ENCODE results near the gene NAB2.
"Not testable (repeated sequence)": the region's sequence is repeated elsewhere in the genome, so short reads cannot be mapped to it uniquely, and the experiment has no call there.

Gene NAB2

DNA sequence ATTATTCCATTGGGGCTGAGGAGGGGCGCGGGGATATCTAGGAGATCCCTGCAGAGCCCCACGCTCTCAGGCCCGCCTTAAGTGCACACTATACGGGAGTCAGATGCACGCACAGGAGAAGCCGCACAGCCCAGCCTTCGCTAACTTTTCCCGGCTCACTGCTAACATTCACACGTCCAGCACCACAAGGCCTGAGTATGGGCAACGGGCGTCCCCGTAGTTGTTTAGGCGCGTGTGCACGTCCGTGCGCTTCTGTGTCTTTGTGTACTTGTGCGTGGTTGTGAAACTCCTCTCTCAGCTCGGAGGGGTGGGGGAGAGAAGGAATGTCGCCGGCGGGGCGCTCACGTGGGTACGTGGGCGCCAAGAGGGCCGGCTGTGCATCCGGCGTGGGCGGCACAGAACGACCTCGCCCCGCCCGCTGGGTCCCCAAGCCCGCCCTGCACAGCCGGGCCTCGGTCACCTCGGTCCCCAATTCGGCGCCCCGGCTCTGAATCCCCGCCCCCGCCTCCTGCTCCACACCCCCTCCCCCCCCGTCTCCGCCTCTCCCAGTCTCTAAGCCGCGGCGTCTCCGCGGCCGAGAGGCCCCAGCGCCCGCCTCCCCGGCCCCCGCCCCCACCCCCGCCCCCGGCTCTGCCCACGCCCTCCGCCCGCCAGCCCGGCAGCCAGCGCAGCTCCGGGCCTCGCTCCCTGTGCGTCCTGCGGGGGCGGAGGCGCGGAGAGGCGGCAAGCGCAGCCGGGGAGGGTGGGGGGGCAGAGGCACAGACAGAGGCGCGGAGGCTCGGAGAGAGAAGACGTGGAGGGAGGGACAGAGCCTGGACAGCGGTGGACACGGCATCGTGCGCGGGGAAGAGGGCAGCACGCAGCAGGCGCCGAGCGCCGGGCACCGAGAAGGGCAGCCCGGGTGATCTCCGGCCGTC is at the start of gene NAB2:
Gene NAB2, plus strand, starts transcription at position 761 of the 917 bp plus-strand sequence. CDS start 158 bp downstream, outside the sequence.
- DNase-seq (ENCODE audit: low spot score), result peak; percentile 98

GRCh38 chr12:57040211-57040610 is 48.7 kb upstream of the NAB2 start:
- no peak for DNase-seq (ENCODE audit: low spot score)

GRCh38 chr12:57040750-57041149 is 48.2 kb upstream of the NAB2 start:
- no peak for DNase-seq (ENCODE audit: low spot score)

- DNase-seq (ENCODE audit: low spot score), result no peak
Measured at GRCh38 chr12:57042695-57043094, 46.2 kb upstream of the NAB2 start.

DNA sequence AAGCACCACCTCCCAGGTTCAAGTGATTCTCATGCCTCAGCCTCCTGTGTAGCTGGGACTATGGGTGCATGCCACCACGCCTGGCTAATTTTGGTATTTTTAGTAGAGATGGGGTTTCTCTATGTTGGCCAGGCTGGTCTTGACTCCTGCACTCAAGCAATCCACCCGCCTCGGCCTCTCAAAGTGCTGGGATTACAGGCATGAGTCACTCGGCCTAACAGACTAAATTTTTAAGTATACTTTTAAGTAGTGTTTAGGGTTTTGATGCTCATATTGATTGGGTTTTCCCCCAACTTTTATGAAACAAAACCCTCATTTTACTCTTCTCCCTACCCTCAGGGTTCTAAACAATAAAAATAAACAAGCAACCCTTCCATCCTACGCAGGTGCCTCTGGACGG is 44.4 kb upstream of the NAB2 start:
- no peak for DNase-seq (ENCODE audit: low spot score)

GRCh38 chr12:57044889-57045288 is 44.0 kb upstream of the NAB2 start:
- no peak for DNase-seq (ENCODE audit: low spot score)

DNA sequence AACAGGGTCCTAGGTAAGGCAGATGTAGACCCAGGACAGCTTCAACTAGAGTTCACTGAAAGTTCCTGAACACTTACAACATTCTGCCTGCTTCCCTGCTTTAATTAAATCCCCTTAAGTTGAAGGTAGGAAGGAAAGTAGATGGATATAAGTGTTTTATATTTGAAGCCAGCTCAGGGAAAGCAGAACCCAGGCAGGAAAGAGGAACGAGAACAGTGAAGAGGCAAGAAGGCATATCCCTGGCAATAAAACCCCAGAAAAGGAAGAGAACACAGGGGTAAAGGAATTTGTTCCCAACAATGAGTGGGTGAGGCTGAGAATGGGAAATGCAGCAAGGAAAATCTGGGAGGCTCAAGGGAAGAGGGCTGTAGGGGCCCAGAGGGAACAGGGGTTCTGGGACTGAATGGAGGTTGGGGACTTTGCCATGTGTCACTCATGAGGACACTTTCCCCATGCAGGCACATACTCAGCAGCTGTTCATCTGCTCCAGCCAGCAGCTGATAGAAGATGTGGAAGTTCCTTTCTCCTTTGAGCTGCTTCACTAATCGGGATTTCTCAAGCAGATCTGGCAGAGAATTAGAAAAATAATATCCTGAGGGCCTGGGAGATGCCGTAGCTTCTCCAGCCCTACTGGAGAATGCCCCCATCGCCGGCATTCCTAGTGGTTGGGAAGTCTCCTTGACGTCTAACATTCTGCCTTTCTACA is 42.7 kb upstream of the NAB2 start:
- no peak for DNase-seq (ENCODE audit: low spot score)

DNA sequence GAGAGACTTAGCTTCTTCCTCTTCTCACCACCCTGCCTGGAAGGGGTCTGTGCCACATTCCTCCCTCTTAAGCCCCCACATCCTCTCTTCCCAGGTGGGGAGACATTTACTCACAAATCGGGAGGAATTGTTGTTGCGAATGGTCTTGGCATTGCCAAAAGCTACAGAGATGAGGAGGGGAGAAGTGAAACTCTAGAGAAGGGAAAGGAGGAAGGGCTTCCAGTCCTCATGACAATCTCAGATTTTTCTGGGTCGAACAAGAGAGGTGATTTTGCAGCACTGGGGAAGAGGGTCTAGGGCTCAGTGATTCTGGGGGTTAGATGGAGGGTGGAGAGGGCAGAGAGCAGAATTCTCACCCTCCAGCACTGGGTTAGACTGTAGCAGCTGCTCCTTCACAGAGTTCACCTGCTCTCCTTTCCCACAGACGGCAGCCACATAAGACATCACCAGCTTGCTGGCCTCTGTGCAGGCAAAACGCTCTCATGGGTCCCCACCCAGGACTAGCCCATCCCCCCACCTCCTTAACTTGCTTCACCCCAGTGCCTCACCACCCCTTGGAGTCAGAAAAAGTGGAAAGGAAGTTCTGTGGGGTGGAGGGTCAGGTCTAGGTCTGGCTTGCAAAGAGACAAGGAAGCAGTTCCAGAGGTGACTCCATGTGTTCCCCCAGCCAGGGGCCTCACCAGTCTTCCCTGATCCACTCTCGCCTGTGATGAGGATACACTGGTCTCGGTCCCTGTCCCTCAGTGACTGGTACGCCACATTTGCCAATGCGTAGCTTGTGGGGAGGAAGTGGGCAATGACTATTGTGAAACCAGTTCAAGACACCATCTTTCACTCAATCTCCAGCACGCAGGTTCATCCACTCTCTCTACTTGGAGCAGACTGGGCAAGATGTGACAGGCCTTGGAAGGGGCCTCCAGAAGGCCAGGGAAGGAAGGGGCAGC is 41.7 kb upstream of the NAB2 start:
- DNase-seq (ENCODE audit: low spot score), result peak; percentile 17

DNA sequence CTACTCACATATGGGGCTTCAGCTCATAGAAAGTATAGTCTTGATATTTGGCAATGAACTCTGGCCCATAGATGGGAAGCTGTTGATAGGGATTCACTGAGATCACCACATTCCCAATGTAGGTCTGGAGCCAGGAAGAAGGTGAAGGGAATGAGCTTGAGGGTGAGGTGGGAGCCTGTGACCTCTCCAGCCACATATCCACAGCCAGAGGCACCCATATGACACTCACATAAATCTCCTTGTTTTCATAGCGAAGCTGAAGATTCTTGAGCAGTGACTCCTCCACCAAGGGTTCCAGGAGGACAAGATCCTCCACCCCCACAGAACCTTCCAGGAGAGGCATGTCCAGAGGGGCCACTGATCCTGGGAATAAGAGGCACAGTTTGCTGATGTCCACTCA is 40.9 kb upstream of the NAB2 start:
- DNase-seq (ENCODE audit: low spot score), result no peak

DNA sequence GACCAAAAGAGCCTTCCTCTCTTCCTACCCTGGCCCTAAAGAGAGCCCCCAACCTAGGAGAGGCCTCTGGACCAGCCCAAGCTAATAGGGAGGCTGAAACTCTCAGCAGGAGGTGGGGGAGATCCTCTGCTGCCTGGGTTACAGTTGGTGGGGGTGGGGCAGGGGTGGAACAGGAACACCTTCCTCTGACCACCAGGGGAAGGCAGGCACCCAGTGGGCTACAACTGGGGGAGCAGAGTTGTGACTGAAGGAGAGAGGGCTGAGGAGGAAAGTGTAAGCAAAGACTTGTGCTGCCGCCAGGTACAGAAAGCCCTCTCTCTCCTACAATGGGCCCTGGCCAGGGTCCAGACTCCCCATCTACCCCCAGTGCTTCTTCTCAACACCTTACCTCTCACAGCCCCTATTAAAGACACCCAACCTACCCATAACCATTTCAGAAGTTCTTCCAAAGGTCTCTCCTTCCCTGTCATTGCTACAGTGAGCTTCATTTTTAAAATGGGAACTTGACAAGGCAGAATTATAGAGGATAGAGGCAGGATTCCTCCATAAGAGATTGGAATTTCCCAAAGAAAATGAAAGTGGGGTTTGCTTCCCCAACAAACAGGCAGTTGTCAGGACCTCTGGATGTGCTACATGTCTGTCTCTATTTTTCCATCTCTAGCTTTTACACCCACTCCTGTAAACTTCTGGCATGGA is 40.3 kb upstream of the NAB2 start:
- no peak for DNase-seq (ENCODE audit: low spot score)

DNA sequence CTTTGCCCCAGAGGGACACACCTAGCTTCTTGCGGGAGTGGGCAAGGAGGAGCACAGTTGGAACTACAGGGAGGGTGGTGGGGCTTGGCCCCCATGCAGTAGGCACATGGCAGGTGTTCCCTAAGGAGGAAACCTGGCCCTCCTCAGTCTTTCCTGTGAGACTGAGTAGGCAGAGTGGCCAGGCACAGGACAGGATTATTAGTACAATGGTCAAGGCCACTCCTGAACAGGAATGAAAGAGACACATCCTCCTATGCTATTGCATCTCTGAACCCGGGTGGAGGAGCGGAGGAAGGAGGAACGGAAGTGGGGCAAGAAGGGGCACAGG is 39.8 kb upstream of the NAB2 start:
- DNase-seq (ENCODE audit: low spot score), result no peak

GRCh38 chr12:57049890-57050289 is 39.0 kb upstream of the NAB2 start, which contains the start of gene MYO1A:
Gene MYO1A (minus strand): TSS chr12:57050129. CDS start chr12:57048323, 1,806 bp downstream.
- DNase-seq (ENCODE audit: low spot score), result no peak

DNA sequence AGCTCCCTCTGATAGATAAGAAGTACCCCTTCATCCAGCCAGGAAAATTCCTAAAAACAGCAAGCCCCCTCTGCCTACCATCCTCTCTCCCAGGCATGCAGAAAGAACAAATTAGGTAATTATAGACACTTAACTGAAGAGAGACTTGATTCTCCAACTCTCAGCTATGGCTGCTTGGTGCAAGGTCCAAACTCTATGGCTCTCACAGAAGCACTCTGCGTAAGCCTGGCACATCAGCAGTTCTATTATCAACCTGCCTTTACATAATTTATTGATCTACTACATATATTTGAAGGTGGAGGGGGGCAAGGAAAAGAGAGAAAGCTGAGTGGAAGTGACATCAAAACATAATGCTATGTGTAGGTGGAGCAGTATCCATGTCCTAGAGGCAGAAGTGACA is 37.9 kb upstream of the NAB2 start:
- DNase-seq (ENCODE audit: low spot score), result no peak

DNA sequence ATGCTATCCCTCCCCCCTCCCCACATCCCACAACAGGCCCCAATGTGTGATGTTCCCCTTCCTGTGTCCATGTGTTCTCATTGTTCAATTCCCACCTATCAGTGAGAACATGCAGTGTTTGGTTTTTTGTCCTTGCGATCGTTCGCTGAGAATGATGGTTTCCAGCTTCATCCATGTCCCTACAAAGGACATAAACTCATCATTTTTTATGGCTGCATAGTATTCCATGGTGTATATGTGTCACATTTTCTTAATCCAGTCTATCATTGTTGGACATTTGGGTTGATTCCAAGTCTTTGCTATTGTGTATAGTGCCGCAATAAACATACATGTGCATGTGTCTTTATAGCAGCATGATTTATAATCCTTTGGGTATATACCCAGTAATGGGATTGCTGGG is 35.8 kb upstream of the NAB2 start:
- not testable (repeated sequence) for DNase-seq (ENCODE audit: low spot score)

DNA sequence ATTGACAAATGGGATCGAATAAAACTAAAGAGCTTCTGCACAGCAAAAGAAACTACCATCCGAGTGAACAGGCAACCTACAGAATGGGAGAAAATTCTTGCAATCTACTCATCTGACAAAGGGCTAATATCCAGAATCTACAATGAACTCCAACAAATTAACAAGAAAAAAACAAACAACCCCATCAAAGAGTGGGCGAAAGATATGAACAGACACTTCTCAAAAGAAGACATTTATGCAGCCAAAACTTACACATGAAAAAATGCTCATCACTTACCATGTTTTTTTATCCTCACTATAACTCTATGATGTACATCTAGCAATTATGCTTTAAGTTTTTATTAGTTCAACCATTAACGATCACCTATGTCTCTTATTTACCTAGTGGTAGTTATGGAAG is 35.0 kb upstream of the NAB2 start:
- not testable (repeated sequence) for DNase-seq (ENCODE audit: low spot score)

- DNase-seq (ENCODE audit: low spot score), result no peak
Measured at GRCh38 chr12:57055824-57056223, 33.1 kb upstream of the NAB2 start.

GRCh38 chr12:57057067-57057751 is 31.7 kb upstream of the NAB2 start:
- no peak for DNase-seq (ENCODE audit: low spot score)

DNA sequence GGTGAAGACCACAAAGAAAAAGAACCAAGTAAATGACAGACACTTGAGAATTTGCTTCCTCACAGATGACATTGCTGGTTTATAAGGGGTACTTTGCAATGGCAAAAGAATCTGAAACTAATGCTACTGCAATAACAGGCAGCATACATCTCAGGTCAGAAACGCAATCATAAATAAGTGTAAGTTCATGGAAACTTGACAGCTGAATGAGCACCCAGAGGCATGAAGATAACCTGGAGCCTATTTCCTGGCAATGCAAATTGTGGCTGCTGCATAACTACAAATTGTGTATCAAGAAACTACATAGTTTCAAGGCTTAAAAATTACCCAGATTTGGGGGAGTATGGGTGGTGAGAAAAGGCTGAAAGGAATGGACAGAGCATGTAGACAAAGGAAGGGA is 30.5 kb upstream of the NAB2 start:
- no peak for DNase-seq (ENCODE audit: low spot score)

DNA sequence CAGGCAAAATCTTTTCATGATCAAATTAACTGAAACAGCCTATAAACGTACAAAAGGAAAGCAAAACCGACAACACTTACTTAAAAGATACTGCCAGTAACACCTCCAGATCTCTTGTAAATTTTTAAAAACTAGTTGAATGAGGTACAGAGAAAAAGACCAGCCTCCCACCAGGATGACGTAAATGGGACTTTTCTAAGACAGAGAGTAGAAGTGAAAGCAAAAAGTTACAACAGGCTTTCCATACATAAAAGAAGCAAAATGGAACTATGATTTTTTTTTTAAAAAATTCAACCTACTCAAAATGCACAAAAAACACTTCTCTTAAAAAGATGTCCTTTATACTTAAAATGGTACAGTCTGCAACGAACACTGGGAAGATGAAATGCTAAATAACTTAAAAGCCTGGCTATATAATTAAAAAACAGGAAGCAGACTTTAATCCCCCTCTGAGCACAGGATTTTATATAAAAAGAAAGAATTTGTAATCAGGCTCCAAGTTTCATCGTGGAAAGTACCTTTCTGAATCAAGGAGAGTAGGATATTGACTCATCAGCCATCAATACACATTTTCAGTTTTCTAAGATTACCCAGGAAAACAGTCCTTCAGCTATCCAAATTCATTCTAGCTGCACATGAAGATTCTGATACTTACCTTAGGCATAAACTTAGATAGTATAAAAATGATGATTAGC is 24.8 kb upstream of the NAB2 start:
- DNase-seq (ENCODE audit: low spot score), result peak; percentile 67

GRCh38 chr12:57066245-57066644 is 22.7 kb upstream of the NAB2 start:
- DNase-seq (ENCODE audit: low spot score), result no peak
